ENCODE results near the gene RNF114. TPM values are rescaled to one million over a fixed set of nuclear protein-coding genes. Genes with fewer than 3 reads are reported as not detected.

Gene RNF114
- total and polyA plus RNA-seq, 10 of the 15 experiments (the other 5 are each of a cell fraction or from before 2014, with no cell fraction given) = 28.0 to 82.3 (median 47.2) TPM

GRCh38 chr20:49909499-49910339 is 26.5 kb upstream of the RNF114 start:
- Histone ChIP-seq H2AFZ (ENCODE audit: control insufficient read depth, low read depth, low read length) (no peak overlapping the region), H3K4me1 (ENCODE audit: control insufficient read depth, insufficient read depth, low read length) (peaks cover 4% of the 10 kb centered on the region), H3K36me3 (ENCODE audit: control insufficient read depth in 2 of 2, insufficient read depth in 2 of 2, low read length in 1 of 2) (peaks cover 14 to 21% of the 10 kb centered on the region in 2 experiments; a peak in 3 of 4 replicates), H3K9me3 (replicated peaks; ENCODE audit: control insufficient read depth, insufficient read depth, low read length) (no peaks in the 10 kb centered on the region), H4K20me1 (ENCODE audit: control insufficient read depth, insufficient read depth) (no peaks in the 10 kb centered on the region; the same call in 1 of the 2 replicates), H3K4me2 (ENCODE audit: control insufficient read depth, insufficient read depth) (no peak overlapping the region), H3K4me3 (no peak overlapping the region), H3K27me3 (replicated peaks in 1 of 2; ENCODE audit: control insufficient read depth in 2 of 2, insufficient read depth in 2 of 2, low read length in 1 of 2) (no peaks in the 10 kb centered on the region), H3K27ac (ENCODE audit: control insufficient read depth, insufficient read depth) (no peak overlapping the region), H3K9ac (ENCODE audit: control insufficient read depth, insufficient read depth, low read length) (no peak overlapping the region), H3K79me2 (ENCODE audit: control insufficient read depth, insufficient read depth, low read length) (peaks cover 26% of the 10 kb centered on the region)
- intact Hi-C loops (cut with micrococcal nuclease; ENCODE audit: unreplicated experiment) = no loop called here
- 94% methylated on average over 28 of the region's 28 CpGs for WGBS (ENCODE audit: insufficient coverage, insufficient replicate concordance, low lambda C conversion rate, missing lambda C conversion rate)
- ChIA-PET POLR2A (interaction anchor here (1.4 kb wide), 1 partner anchor 11 kb away, joined by 3 read pairs; no protein-coding TSS in a partner anchor), SMC1A (ENCODE audit: uncharacterized antibody, unreplicated experiment) (no interaction called here), RAD21 (ENCODE audit: unreplicated experiment) (no interaction called here), CTCF (no interaction called here)
- FAIRE-seq (peak; percentile 13), DNase-seq (ENCODE audit: low read depth, low spot score) (no peak), ATAC-seq (no peak)
- BruUV-seq (replicated peaks) = no TSS peak
- peak; percentile 25; the same call in 1 of the 2 replicates for TF ChIP-seq RAD21 (IDR thresholded peaks at IDR 0.05; ENCODE audit: insufficient read depth, low read depth, low read length)
- no peak for TF ChIP-seq GABPA (IDR thresholded peaks at IDR 0.05; ENCODE audit: low read depth)
- 0 out of 6 replicates have a peak, but pooled peaks of 2 of the 3 experiments have one; percentile 4 to 20 for TF ChIP-seq CTCF (IDR thresholded peaks at IDR 0.05 in 2 of 3, conservative IDR thresholded peaks at IDR 0.05 in 1 of 3; ENCODE audit: control insufficient read depth in 2 of 3, extremely low read depth in 1 of 3, insufficient read depth in 1 of 3, low read depth in 3 of 3, low read length in 3 of 3)
- in situ Hi-C loops (cut with MboI) = no loop called here

All from GM12878 (cell line).